Spleen (tissue), 11 donors: ENCODE data around the gene NFE2L1. TPM values are rescaled to one million over a fixed set of nuclear protein-coding genes. Genes with fewer than 3 reads are reported as not detected.

Experiments used
- DNase-seq: peaks from one replicate; pipeline ENCODE4 v3.0.0-alpha.2; 2020
- H3K27ac ChIP-seq, 8 donors: fragments of 200-600 bp; sonication (generic) in 7 of 8; 1 replicate in 4 of 8; 2 replicates in 4 of 8; pipeline versions ENCODE4 v1.5.0 to v1.8.0; 2016 to 2021; ENCODE audit warnings: inconsistent platforms in 4 of 8, mild to moderate bottlenecking in 4 of 8, moderate library complexity in 1 of 8
- H3K27me3 ChIP-seq, 7 donors: fragments of 200-600 bp; sonication (generic) in 6 of 7; replicated peaks in 1 of 7; 1 replicate in 4 of 7; 2 replicates in 3 of 7; pipeline versions ENCODE4 v1.5.0 to v1.8.0; 2016 to 2021; ENCODE audit warnings: inconsistent platforms in 3 of 7, mild to moderate bottlenecking in 1 of 7
- H3K36me3 ChIP-seq, 6 donors: fragments of 200-600 bp; sonication (generic) in 5 of 6; 1 replicate in 4 of 6; 2 replicates in 2 of 6; pipeline versions ENCODE4 v1.5.0 to v1.8.0; 2016 to 2021; ENCODE audit warnings: inconsistent platforms in 2 of 6
- H3K4me1 ChIP-seq, 6 donors: fragments of 200-600 bp; sonication (generic) in 5 of 6; 1 replicate in 3 of 6; 2 replicates in 3 of 6; pipeline versions ENCODE4 v1.5.0 to v1.8.0; 2016 to 2021; ENCODE audit warnings: inconsistent platforms in 3 of 6
- H3K4me3 ChIP-seq, 8 donors: fragments of 200-600 bp; sonication (generic) in 7 of 8; 1 replicate in 4 of 8; 2 replicates in 4 of 8; pipeline versions ENCODE4 v1.5.0 to v1.8.0; 2016 to 2021; ENCODE audit warnings: inconsistent platforms in 4 of 8, mild to moderate bottlenecking in 4 of 8, moderate library complexity in 2 of 8
- H3K9me3 ChIP-seq, 8 donors: fragments of 200-600 bp; sonication (generic) in 7 of 8; 1 replicate in 4 of 8; 2 replicates in 4 of 8; pipeline versions ENCODE4 v1.5.0 to v1.8.0; 2016 to 2021; ENCODE audit warnings: inconsistent platforms in 4 of 8
- CTCF ChIP-seq, 11 experiments: fragments of 200-600 bp in 7 of 11; fragments of 450-650 bp in 4 of 11; sonication (generic) in 4 of 11; IDR thresholded peaks in 8 of 11; conservative IDR thresholded peaks in 3 of 11; 1 replicate in 7 of 11; 2 replicates in 4 of 11; pipeline versions ENCODE4 v1.4.0 to v1.8.0; 2016 to 2021; ENCODE audit warnings: antibody characterized with exemption in 11 of 11, inconsistent platforms in 4 of 11, mild to moderate bottlenecking in 1 of 11
- POLR2A ChIP-seq, 3 donors: fragments of 450-650 bp; IDR thresholded peaks; one replicate each; pipeline ENCODE4 v1.5.1; 2017; ENCODE audit warnings: antibody characterized with exemption in 3 of 3, mild to moderate bottlenecking in 1 of 3
- POLR2AphosphoS5 ChIP-seq, 3 donors: sonication (generic); formaldehyde crosslinking; IDR thresholded peaks; one replicate each; pipeline ENCODE4 v1.5.1; 2017; ENCODE audit warnings: antibody characterized with exemption in 3 of 3
- WGBS, 5 donors: extraction: QIAGEN DNeasy Blood & Tissue Kit in 3 of 5; methylation state at CpG; one replicate each; pipeline versions ENCODE4 v1.1.5 to v1.1.7; 2013 to 2018; 5-methylcytosine and 5-hydroxymethylcytosine counted together
- intact Hi-C: fragments of 100-400 bp; cut with DNase I; formaldehyde crosslinking; loops from one replicate; pipeline ENCODE4 v1.15.0; 2023; ENCODE audit warnings: low total_unique reads
- microRNA-seq, 3 donors: library from miRNA; unstranded; fragments of <30 nt; microRNA quantifications; one replicate each; pipeline versions ENCODE4 to v1.1.0, GENCODE V29; 2019 to 2020
- polyA plus RNA-seq, 3 donors: library from polyadenylated mRNA; stranded (reverse); fragments of 200-250 nt; gene quantifications; one replicate each; pipeline ENCODE4 v1.2.1, GENCODE V29; 2013
- small RNA-seq, 4 donors: library from RNA; depleted of rRNA; stranded (forward); fragments of <200 nt; gene quantifications; one replicate each; pipeline ENCODE3, GENCODE V24; 2016
- total RNA-seq, 7 donors: library from RNA; depleted of rRNA in 3 of 7; stranded (reverse); fragments of >200 nt in 3 of 7; fragmentation: NEBNext Ultra II Directional in 4 of 7; extraction: Animal tissue kit (Norgen Biotek cat#: 25700) in 4 of 7; gene quantifications; one replicate each; pipeline versions ENCODE4 v1.1.0 to v1.2.1, GENCODE V29; 2016 to 2021
- donor health status: healthy with polysubstance abuse.
- donor health status: DM: no; HTN: no; CAD: no; lungs with moderate emphysema.
- donor health status: DM: no; HTN: no; CAD: no.
- donor health status: Bipolar disorder and iron deficiency.
- donor health status: healthy.
- donor health status: DM: no; HTN: no; CAD: no.
- donor health status: DM: yes; HTN: yes; CAD: no.

NFE2L1 gene
- total and polyA plus RNA-seq, 10 donors, result 21.2 to 242 (median 134) TPM

DNA sequence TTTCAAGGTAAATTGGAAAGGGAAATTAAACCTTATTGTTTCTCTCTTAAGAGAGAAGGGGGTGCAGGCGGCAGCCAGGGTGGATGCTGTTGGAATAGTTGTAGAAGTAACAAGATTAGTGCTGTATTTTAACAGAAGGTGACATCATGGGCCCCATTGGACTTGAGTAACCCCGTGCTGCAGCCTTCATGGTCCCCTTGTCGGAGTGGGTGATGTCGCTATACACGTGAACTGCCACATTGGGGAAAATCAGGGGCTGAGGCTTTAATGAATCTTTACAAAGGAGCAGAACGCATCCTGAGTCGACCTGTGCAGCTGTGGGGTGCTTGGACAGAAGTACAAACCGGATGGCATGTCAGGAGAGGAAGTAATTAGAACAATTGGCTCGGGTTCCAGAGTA is 62.6 kb downstream of the NFE2L1 start:
- TF ChIP-seq CTCF (IDR thresholded peaks at IDR 0.05 in 8 of 11, conservative IDR thresholded peaks at IDR 0.05 in 3 of 11), result no peak
- no peak for TF ChIP-seq POLR2A (IDR thresholded peaks at IDR 0.05)
- no peak for TF ChIP-seq POLR2AphosphoS5 (IDR thresholded peaks at IDR 0.05)
- Histone ChIP-seq H3K4me1 (peaks cover 30 to 85% (median 71%) of the 10 kb centered on the region in 6 donors), H3K36me3 (peaks cover 0 to 30% (median 12%) of the 10 kb centered on the region in 6 donors), H3K27me3 (no peaks in the 10 kb centered on the region), H3K4me3 (peak overlapping the region in 1 of 8 donors; percentile 35), H3K9me3 (no peaks in the 10 kb centered on the region), H3K27ac (peak overlapping the region in 7 of 8 donors; percentile 77 to 93 (median 90))
- peak; percentile 47 for DNase-seq
- intact Hi-C loops, result no loop called here
- WGBS, 5 donors, result 49 to 60% (median 55%) methylated on average over 9 of the region's 9 CpGs

Small RNA genes within 50 kb of the gene (microRNA-seq; reads per million reads assigned to microRNA genes)
- 412 to 556 (median 483) reads per million in 3 donors for gene MIR152

Small RNA genes within 50 kb of the gene (small RNA-seq; reads per million reads assigned to genes)
- 0 reads per million in 4 donors for gene AC004477.2
- gene MIR152, result 31.4 to 61.7 (median 43.2) reads per million in 4 donors
- gene RNU6-1201P, result 0 to 0.14 (median 0) reads per million in 4 donors

Other genes starting within 250 kb of the NFE2L1 start
- gene OSBPL7, start 226.6 kb upstream of the NFE2L1 start, total RNA-seq, result 10 to 100 TPM; 17.3 to 33.3 (median 23.0) TPM
- 10 to 100 TPM in 2 of 3 donors, 1 to 10 TPM in 1; 7.7 to 17.7 (median 10.7) TPM for gene OSBPL7, start 226.6 kb upstream of the NFE2L1 start, polyA plus RNA-seq
- 10 to 100 TPM; 24.4 to 46.1 (median 32.2) TPM for gene MRPL10, start 216.8 kb upstream of the NFE2L1 start, total RNA-seq
- 10 to 100 TPM; 27.2 to 42.3 (median 36.2) TPM for gene MRPL10, start 216.8 kb upstream of the NFE2L1 start, polyA plus RNA-seq
- 1 to 10 TPM in 3 of 7 donors, under 1 TPM in 4; 0.42 to 1.3 (median 0.66) TPM for gene LRRC46, start 216.7 kb upstream of the NFE2L1 start, total RNA-seq
- gene LRRC46, start 216.7 kb upstream of the NFE2L1 start, polyA plus RNA-seq, result 1 to 10 TPM; 1.0 to 1.4 (median 1.2) TPM
- 10 to 100 TPM; 37.5 to 59.4 (median 49.0) TPM for gene SCRN2, start 207.1 kb upstream of the NFE2L1 start, total RNA-seq
- 10 to 100 TPM; 38.9 to 58.0 (median 50.4) TPM for gene SCRN2, start 207.1 kb upstream of the NFE2L1 start, polyA plus RNA-seq
- gene SP6, start 197.2 kb upstream of the NFE2L1 start, total RNA-seq, result 1 to 10 TPM in 5 of 7 donors, under 1 TPM in 2; 0.19 to 3.0 (median 2.0) TPM
- under 1 TPM; 0.11 to 0.90 (median 0.27) TPM for gene SP6, start 197.2 kb upstream of the NFE2L1 start, polyA plus RNA-seq
- gene SP2, start 152.1 kb upstream of the NFE2L1 start, total RNA-seq, result 10 to 100 TPM; 11.9 to 22.6 (median 18.2) TPM
- 10 to 100 TPM in 1 of 3 donors, 1 to 10 TPM in 2; 4.5 to 10.7 (median 5.5) TPM for gene SP2, start 152.1 kb upstream of the NFE2L1 start, polyA plus RNA-seq
- gene PNPO, start 106.8 kb upstream of the NFE2L1 start, total RNA-seq, result 10 to 100 TPM; 23.6 to 28.9 (median 28.1) TPM
- gene PNPO, start 106.8 kb upstream of the NFE2L1 start, polyA plus RNA-seq, result 10 to 100 TPM in 1 of 3 donors, 1 to 10 TPM in 2; 6.1 to 13.0 (median 8.5) TPM
- gene PRR15L, start 90.5 kb upstream of the NFE2L1 start, total RNA-seq, result not detected
- gene PRR15L, start 90.5 kb upstream of the NFE2L1 start, polyA plus RNA-seq, result under 1 TPM in 1 of 3 donors, not detected in 2; 0.16 TPM
- gene CDK5RAP3, start 77.2 kb upstream of the NFE2L1 start, total RNA-seq, result 100 to 1,000 TPM; 216 to 380 (median 235) TPM
- 1,000 to 10,000 TPM in 1 of 3 donors, 100 to 1,000 TPM in 2; 328 to 1,020 (median 665) TPM for gene CDK5RAP3, start 77.2 kb upstream of the NFE2L1 start, polyA plus RNA-seq
- 10 to 100 TPM in 3 of 7 donors, 1 to 10 TPM in 4; 6.0 to 15.0 (median 9.0) TPM for gene COPZ2, start 10.6 kb upstream of the NFE2L1 start, total RNA-seq
- 1 to 10 TPM; 7.3 to 9.6 (median 8.5) TPM for gene COPZ2, start 10.6 kb upstream of the NFE2L1 start, polyA plus RNA-seq
- gene CBX1, start 53.1 kb downstream of the NFE2L1 start, total RNA-seq, result 10 to 100 TPM; 21.6 to 36.2 (median 29.8) TPM
- 10 to 100 TPM; 19.6 to 29.8 (median 27.4) TPM for gene CBX1, start 53.1 kb downstream of the NFE2L1 start, polyA plus RNA-seq
- 10 to 100 TPM; 31.8 to 45.4 (median 39.2) TPM for gene SNX11, start 59.4 kb downstream of the NFE2L1 start, total RNA-seq
- gene SNX11, start 59.4 kb downstream of the NFE2L1 start, polyA plus RNA-seq, result 10 to 100 TPM; 17.6 to 27.3 (median 26.3) TPM